GM13976 (cell line): ENCODE data around the gene PPP1CC.
"Not testable (repeated sequence)": the region's sequence is repeated elsewhere in the genome, so short reads cannot be mapped to it uniquely, and the experiment has no call there.

Source experiments
- DNase-seq: peaks from one replicate; pipeline ENCODE4 v3.0.0; 2012; ENCODE audit warnings: low spot score
- CTCF ChIP-seq: IDR thresholded peaks from 2 replicates; pipeline ENCODE4 v1.5.1; 2012; ENCODE audit warnings: borderline replicate concordance, mild to moderate bottlenecking; ENCODE audit not compliant: insufficient read depth; ENCODE audit errors: extremely low read depth, missing control alignments, control extremely low read depth
- in situ Hi-C: fragments of 300-500 bp; cut with MboI; formaldehyde crosslinking; loops from one replicate; pipeline ENCODE4 v1.12.0; 2022; ENCODE audit warnings: low sequenced_read_pairs, mixed read lengths, inconsistent platforms; ENCODE audit not compliant: unreplicated experiment

The PPP1CC gene

GRCh38 chr12:110731479-110731878 is 11.2 kb downstream of the PPP1CC start:
- DNase-seq, result no peak
- TF ChIP-seq CTCF, result no peak
- in situ Hi-C loops, result no loop called here

- no peak for TF ChIP-seq CTCF
- in situ Hi-C loops, result no loop called here
- no peak for DNase-seq
Observed at GRCh38 chr12:110728628-110729027, 14.1 kb downstream of the PPP1CC start.

GRCh38 chr12:110726708-110727369 is 15.9 kb downstream of the PPP1CC start:
- in situ Hi-C loops, result no loop called here
- no peak for DNase-seq
- TF ChIP-seq CTCF, result no peak

- DNase-seq, result no peak
- no peak for TF ChIP-seq CTCF
- in situ Hi-C loops, result no loop called here
Observed at GRCh38 chr12:110726028-110726427, 16.7 kb downstream of the PPP1CC start.

GRCh38 chr12:110725267-110725666 is 17.4 kb downstream of the PPP1CC start:
- no peak for DNase-seq
- no peak for TF ChIP-seq CTCF
- in situ Hi-C loops, result no loop called here

GRCh38 chr12:110722892-110723291 is 19.8 kb downstream of the PPP1CC start:
- DNase-seq, in situ Hi-C loops: not testable (repeated sequence)

- no peak for TF ChIP-seq CTCF
- no peak for DNase-seq
- in situ Hi-C loops, result no loop called here
Observed at GRCh38 chr12:110721570-110721969, 21.1 kb downstream of the PPP1CC start.
